Measurements from ENCODE around the gene GARIN3.

- TF ChIP-seq SUZ12 (IDR thresholded peaks at IDR 0.05; ENCODE audit: extremely low read depth, insufficient read depth, insufficient read length), result no peak
- TF ChIP-seq YY1 (IDR thresholded peaks at IDR 0.05; ENCODE audit: insufficient read depth, insufficient read length), result no peak
Observed at GRCh38 chr5:157162919-157163510, 3.0 kb downstream of the GARIN3 start.
